CD4-positive, alpha-beta T cell (primary cell): Measurements from ENCODE around the gene SUPT4H1. TPM values are rescaled to one million over a fixed set of nuclear protein-coding genes. Genes with fewer than 3 reads are reported as not detected.

Experiments
- ATAC-seq: fragments of 200-7000 bp; cut with Tn5 transposase; one replicate; pipeline ENCODE4 v1.10.0; 2022; ENCODE audit warnings: mild to moderate bottlenecking; ENCODE audit not compliant: poor library complexity
- CTCF ChIA-PET: fragments of 350-600 bp; sonication (Branson Sonifier 250); formaldehyde crosslinking; loops from one replicate; lab custom pipeline; 2021; ENCODE audit warnings: antibody characterized with exemption, inconsistent platforms; lab: Charles Lee
- POLR2A ChIA-PET: fragments of 350-600 bp; sonication (Branson Sonifier 250); formaldehyde crosslinking; loops from one replicate; lab custom pipeline; 2021; ENCODE audit warnings: antibody characterized with exemption, inconsistent platforms; lab: Charles Lee
- DNase-seq, 14 experiments: peaks; one replicate each; pipeline ENCODE4 v3.0.0-alpha.2; 2013 to 2020; ENCODE audit warnings: mixed read lengths in 2 of 14
- H3K27ac ChIP-seq, 2 donors: one replicate each; pipeline versions ENCODE4 v1.5.1 to v1.7.0; 2013; ENCODE audit warnings: low read length in 2 of 2, low read depth in 1 of 2, mild to moderate bottlenecking in 1 of 2
- H3K27me3 ChIP-seq, 2 experiments: 1 replicate in 1 of 2; 2 replicates in 1 of 2; pipeline versions ENCODE4 v1.6.1 to v1.7.0; 2013; ENCODE audit warnings: low read length in 2 of 2, control low read depth in 1 of 2, mild to moderate bottlenecking in 1 of 2, moderate library complexity in 1 of 2; ENCODE audit not compliant: insufficient read depth in 2 of 2, control insufficient read depth in 1 of 2
- H3K36me3 ChIP-seq: one replicate; pipeline ENCODE4 v1.6.1; 2013; ENCODE audit warnings: low read length, control low read depth; ENCODE audit not compliant: insufficient read depth
- H3K4me1 ChIP-seq: one replicate; pipeline ENCODE4 v1.6.1; 2013; ENCODE audit warnings: low read length, control low read depth; ENCODE audit not compliant: insufficient read depth
- H3K4me3 ChIP-seq: one replicate; pipeline ENCODE4 v1.5.1; 2013; ENCODE audit warnings: mild to moderate bottlenecking, low read length, moderate library complexity
- H3K9me3 ChIP-seq, 2 experiments: 1 replicate in 1 of 2; 2 replicates in 1 of 2; pipeline versions ENCODE4 v1.6.1 to v1.7.0; 2013; ENCODE audit warnings: low read length in 2 of 2, mild to moderate bottlenecking in 2 of 2, control low read depth in 1 of 2, moderate library complexity in 1 of 2; ENCODE audit not compliant: control insufficient read depth in 1 of 2, insufficient read depth in 1 of 2
- H3K27ac Mint-ChIP-seq: one replicate; pipeline ENCODE4 v1.8.0; 2020; ENCODE audit warnings: mixed read lengths
- H3K27me3 Mint-ChIP-seq: one replicate; pipeline ENCODE4 v1.8.0; 2021; ENCODE audit warnings: mixed read lengths
- H3K36me3 Mint-ChIP-seq: one replicate; pipeline ENCODE4 v1.8.0; 2021; ENCODE audit warnings: low read depth, mixed read lengths
- H3K4me1 Mint-ChIP-seq: one replicate; pipeline ENCODE4 v1.8.0; 2021; ENCODE audit warnings: low read depth, mixed read lengths
- H3K4me3 Mint-ChIP-seq: one replicate; pipeline ENCODE4 v1.8.0; 2020; ENCODE audit warnings: mild to moderate bottlenecking, mixed read lengths
- H3K9me3 Mint-ChIP-seq: one replicate; pipeline ENCODE4 v1.8.0; 2020; ENCODE audit warnings: mixed read lengths
- CTCF ChIP-seq: fragments of 200-600 bp; IDR thresholded peaks from one replicate; pipeline ENCODE4 v1.8.0; 2022; ENCODE audit warnings: antibody characterized with exemption, mild to moderate bottlenecking
- intact Hi-C, 2 experiments: fragments of 100-400 bp; cut with DNase I in 1 of 2; cut with micrococcal nuclease in 1 of 2; formaldehyde crosslinking; loops; one replicate each; pipeline versions ENCODE4 v1.15.1 to v1.9.0; 2023 to 2025; cut with DNase I, micrococcal nuclease
- total RNA-seq, 174 experiments: library from RNA in 2 of 174; stranded (reverse) in 2 of 174; gene quantifications; one replicate each; pipeline ENCODE4 v1.2.3 and lab custom pipeline; 2021 to 2026

The SUPT4H1 gene
- total RNA-seq, 2 experiments from 2014 or later: 46.5 to 47.0 TPM

GRCh38 chr17:58373003-58373402 lies 21.0 kb upstream of the SUPT4H1 start:
- Mint-ChIP-seq H3K27me3 (no peaks in the 10 kb centered on the region), H3K36me3 (no peaks in the 10 kb centered on the region), H3K27ac (no peak overlapping the region), H3K4me3 (no peak overlapping the region), H3K4me1 (peaks cover 10% of the 10 kb centered on the region), H3K9me3 (no peaks in the 10 kb centered on the region)
- ChIA-PET POLR2A (interaction anchor here (1.1 kb wide), 1 partner anchor 21 kb away, joined by 3 read pairs; the partner anchor contains the start of gene SUPT4H1), CTCF (no interaction called here)
- Histone ChIP-seq H3K4me1 (peaks cover 3% of the 10 kb centered on the region), H3K4me3 (no peak overlapping the region), H3K27ac (no peak overlapping the region), H3K27me3 (no peaks in the 10 kb centered on the region), H3K36me3 (no peaks in the 10 kb centered on the region), H3K9me3 (no peaks in the 10 kb centered on the region)
- ATAC-seq (no peak), DNase-seq (no peak)
- TF ChIP-seq CTCF: no peak
- intact Hi-C loops: no loop called here

GRCh38 chr17:58371300-58371950 lies 19.4 kb upstream of the SUPT4H1 start:
- ChIA-PET CTCF (interaction anchor here (1.0 kb wide), 1 partner anchor 73 kb away, joined by 3 read pairs; no protein-coding TSS in a partner anchor), POLR2A (interaction anchor here (0.7 to 1.1 kb wide), 2 partner anchors 11 to 17 kb away, joined by 3 to 4 read pairs; no protein-coding TSS in a partner anchor)
- no peaks in the 10 kb centered on the region for H3K36me3 Mint-ChIP-seq
- Histone ChIP-seq H3K27me3 (no peaks in the 10 kb centered on the region), H3K9me3 (no peaks in the 10 kb centered on the region), H3K4me1 (no peaks in the 10 kb centered on the region), H3K36me3 (no peaks in the 10 kb centered on the region), H3K4me3 (no peak overlapping the region), H3K27ac (no peak overlapping the region)
- H3K9me3 Mint-ChIP-seq: no peaks in the 10 kb centered on the region
- H3K27me3 Mint-ChIP-seq: no peaks in the 10 kb centered on the region
- intact Hi-C loops: no loop called here
- DNase-seq: no peak
- no peak for ATAC-seq
- H3K4me3 Mint-ChIP-seq: no peak overlapping the region
- H3K27ac Mint-ChIP-seq: no peak overlapping the region
- TF ChIP-seq CTCF: no peak
- no peaks in the 10 kb centered on the region for H3K4me1 Mint-ChIP-seq

GRCh38 chr17:58370716-58371115 lies 18.7 kb upstream of the SUPT4H1 start:
- ChIA-PET POLR2A (interaction anchor here (0.7 to 1.1 kb wide), 2 partner anchors 12 to 16 kb away, joined by 3 to 4 read pairs; no protein-coding TSS in a partner anchor), CTCF (no interaction called here)
- no peaks in the 10 kb centered on the region for H3K27me3 Mint-ChIP-seq

More at GRCh38 chr17:58370716-58371115, 18.7 kb upstream of the SUPT4H1 start:
- Histone ChIP-seq H3K36me3 (no peaks in the 10 kb centered on the region), H3K4me3 (no peak overlapping the region), H3K27me3 (no peaks in the 10 kb centered on the region), H3K9me3 (no peaks in the 10 kb centered on the region), H3K27ac (no peak overlapping the region), H3K4me1 (no peaks in the 10 kb centered on the region)
- intact Hi-C loops: no loop called here
- Mint-ChIP-seq H3K27ac (no peak overlapping the region), H3K9me3 (no peaks in the 10 kb centered on the region), H3K36me3 (no peaks in the 10 kb centered on the region), H3K4me3 (no peak overlapping the region), H3K4me1 (no peaks in the 10 kb centered on the region)
- DNase-seq (no peak), ATAC-seq (no peak)
- no peak for TF ChIP-seq CTCF
